SK-N-SH treated with all-trans-retinoic acid at 6 μM for 48 hours (cell line): ENCODE measurements around the gene WDR83.

Experiments
- ATAC-seq: fragments of 200-7000 bp; cut with Tn5 transposase; 3 replicates; pipeline ENCODE4 v1.9.1; 2020; ENCODE audit warnings: mild to moderate bottlenecking, moderate library complexity
- BACH2 ChIP-seq: fragments of 250-450 bp; sonication (Bioruptor Pico); IDR thresholded peaks from 2 replicates; pipeline ENCODE4 v1.9.0; 2021; ENCODE audit warnings: mild to moderate bottlenecking, borderline replicate concordance
- CSDC2 ChIP-seq: fragments of 250-450 bp; sonication (Bioruptor Pico); IDR thresholded peaks from 2 replicates; pipeline ENCODE4 v1.5.0; 2020; ENCODE audit warnings: mild to moderate bottlenecking, moderate library complexity
- ESRRG ChIP-seq: fragments of 250-450 bp; sonication (Bioruptor Pico); IDR thresholded peaks from 2 replicates; pipeline ENCODE4 v1.6.1; 2021; ENCODE audit warnings: mild to moderate bottlenecking
- GLIS3 ChIP-seq: fragments of 250-450 bp; sonication (Bioruptor Pico); IDR thresholded peaks from 2 replicates; pipeline ENCODE4 v1.5.0; 2020; ENCODE audit warnings: mild to moderate bottlenecking, moderate library complexity
- ISL1 ChIP-seq: fragments of 250-450 bp; sonication (Bioruptor Pico); IDR thresholded peaks from 2 replicates; pipeline ENCODE4 v2.1.2; 2022; ENCODE audit warnings: mild to moderate bottlenecking, moderate library complexity
- OSR1 ChIP-seq: fragments of 250-450 bp; sonication (Bioruptor Pico); IDR thresholded peaks from 2 replicates; pipeline ENCODE4 v1.8.0; 2022; ENCODE audit warnings: moderate library complexity, mild to moderate bottlenecking, inconsistent platforms
- PATZ1 ChIP-seq: fragments of 250-450 bp; sonication (Bioruptor Pico); IDR thresholded peaks from 2 replicates; pipeline ENCODE4 v1.8.0; 2020; ENCODE audit warnings: mild to moderate bottlenecking, moderate library complexity, borderline replicate concordance
- POU6F1 ChIP-seq: fragments of 250-450 bp; sonication (Bioruptor Pico); IDR thresholded peaks from 2 replicates; pipeline ENCODE4 v1.8.0; 2021; ENCODE audit warnings: low read depth, mild to moderate bottlenecking, moderate library complexity, borderline replicate concordance
- SNAI2 ChIP-seq: fragments of 250-450 bp; sonication (Bioruptor Pico); IDR thresholded peaks from 2 replicates; pipeline ENCODE4 v1.5.0; 2020; ENCODE audit warnings: mild to moderate bottlenecking, moderate library complexity
- TCF4 ChIP-seq: fragments of 250-450 bp; sonication (Bioruptor Pico); IDR thresholded peaks from 2 replicates; pipeline ENCODE4 v1.8.0; 2021; ENCODE audit warnings: mild to moderate bottlenecking, moderate library complexity, borderline replicate concordance
- TOX ChIP-seq: fragments of 250-450 bp; sonication (Bioruptor Pico); IDR thresholded peaks from 2 replicates; pipeline ENCODE4 v1.8.0; 2021; ENCODE audit warnings: mild to moderate bottlenecking, moderate library complexity, borderline replicate concordance
- TSHZ2 ChIP-seq: fragments of 250-450 bp; sonication (Bioruptor Pico); IDR thresholded peaks from 2 replicates; pipeline ENCODE4 v1.5.0; 2020; ENCODE audit warnings: mild to moderate bottlenecking, moderate library complexity
- ZC3H10 ChIP-seq: fragments of 250-450 bp; sonication (Bioruptor Pico); IDR thresholded peaks from 2 replicates; pipeline ENCODE4 v1.5.1; 2021; ENCODE audit warnings: mild to moderate bottlenecking, moderate library complexity
- ZFP3 ChIP-seq: fragments of 250-450 bp; sonication (Bioruptor Pico); IDR thresholded peaks from 2 replicates; pipeline ENCODE4 v1.5.0; 2020; ENCODE audit warnings: mild to moderate bottlenecking, moderate library complexity
- ZFP30 ChIP-seq: fragments of 450-650 bp; formaldehyde crosslinking; IDR thresholded peaks from 2 replicates; pipeline ENCODE4 v1.5.0; 2022; ENCODE audit warnings: mild to moderate bottlenecking, moderate library complexity
- ZNF565 ChIP-seq: fragments of 450-650 bp; formaldehyde crosslinking; conservative IDR thresholded peaks from 2 replicates; pipeline ENCODE4 v1.5.0; 2020; ENCODE audit warnings: low read depth, mild to moderate bottlenecking, moderate library complexity
- ZNF70 ChIP-seq: fragments of 450-650 bp; formaldehyde crosslinking; IDR thresholded peaks from 2 replicates; pipeline ENCODE4 v1.5.0; 2020; ENCODE audit warnings: mild to moderate bottlenecking, moderate library complexity
- ZNF8 ChIP-seq: fragments of 450-650 bp; formaldehyde crosslinking; IDR thresholded peaks from 2 replicates; pipeline ENCODE4 v1.5.0; 2020; ENCODE audit warnings: mild to moderate bottlenecking, moderate library complexity
- TF ChIP-seq, protein P1 (sequence below): fragments of 250-450 bp; sonication (Bioruptor Pico); IDR thresholded peaks from 2 replicates; pipeline ENCODE4 v1.5.1; 2020; ENCODE audit warnings: low read depth, mild to moderate bottlenecking, moderate library complexity
- TF ChIP-seq, protein P2 (sequence below): fragments of 250-450 bp; sonication (Bioruptor Pico); IDR thresholded peaks from 2 replicates; pipeline ENCODE4 v1.5.1; 2021; ENCODE audit warnings: mild to moderate bottlenecking, moderate library complexity

Gene WDR83

GRCh38 chr19:12689581-12690216, 23.1 kb downstream of the WDR83 start:
- ATAC-seq = no peak
- no peak for TF ChIP-seq POU6F1 (CRISPR knock-in tag)
- TF ChIP-seq GLIS3 (CRISPR knock-in tag) = no peak

- TF ChIP-seq ZC3H10 (CRISPR knock-in tag) (no peak), TSHZ2 (CRISPR knock-in tag) (no peak), ISL1 (CRISPR knock-in tag) (no peak), ESRRG (CRISPR knock-in tag) (no peak), PATZ1 (CRISPR knock-in tag) (no peak), BACH2 (CRISPR knock-in tag) (no peak), TCF4 (no peak), SNAI2 (CRISPR knock-in tag) (no peak), ZFP30 (CRISPR knock-in tag) (no peak), ZNF8 (CRISPR knock-in tag) (no peak), OSR1 (CRISPR knock-in tag) (no peak), TOX (CRISPR knock-in tag) (no peak), ZNF565 (CRISPR knock-in tag) (no peak), ZFP3 (CRISPR knock-in tag) (no peak), ZNF70 (CRISPR knock-in tag) (no peak)
- TF ChIP-seq, protein P1, sequence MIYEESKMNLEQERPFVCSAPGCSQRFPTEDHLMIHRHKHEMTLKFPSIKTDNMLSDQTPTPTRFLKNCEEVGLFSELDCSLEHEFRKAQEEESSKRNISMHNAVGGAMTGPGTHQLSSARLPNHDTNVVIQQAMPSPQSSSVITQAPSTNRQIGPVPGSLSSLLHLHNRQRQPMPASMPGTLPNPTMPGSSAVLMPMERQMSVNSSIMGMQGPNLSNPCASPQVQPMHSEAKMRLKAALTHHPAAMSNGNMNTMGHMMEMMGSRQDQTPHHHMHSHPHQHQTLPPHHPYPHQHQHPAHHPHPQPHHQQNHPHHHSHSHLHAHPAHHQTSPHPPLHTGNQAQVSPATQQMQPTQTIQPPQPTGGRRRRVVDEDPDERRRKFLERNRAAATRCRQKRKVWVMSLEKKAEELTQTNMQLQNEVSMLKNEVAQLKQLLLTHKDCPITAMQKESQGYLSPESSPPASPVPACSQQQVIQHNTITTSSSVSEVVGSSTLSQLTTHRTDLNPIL (CRISPR knock-in tag) = no peak
- TF ChIP-seq, protein P2, sequence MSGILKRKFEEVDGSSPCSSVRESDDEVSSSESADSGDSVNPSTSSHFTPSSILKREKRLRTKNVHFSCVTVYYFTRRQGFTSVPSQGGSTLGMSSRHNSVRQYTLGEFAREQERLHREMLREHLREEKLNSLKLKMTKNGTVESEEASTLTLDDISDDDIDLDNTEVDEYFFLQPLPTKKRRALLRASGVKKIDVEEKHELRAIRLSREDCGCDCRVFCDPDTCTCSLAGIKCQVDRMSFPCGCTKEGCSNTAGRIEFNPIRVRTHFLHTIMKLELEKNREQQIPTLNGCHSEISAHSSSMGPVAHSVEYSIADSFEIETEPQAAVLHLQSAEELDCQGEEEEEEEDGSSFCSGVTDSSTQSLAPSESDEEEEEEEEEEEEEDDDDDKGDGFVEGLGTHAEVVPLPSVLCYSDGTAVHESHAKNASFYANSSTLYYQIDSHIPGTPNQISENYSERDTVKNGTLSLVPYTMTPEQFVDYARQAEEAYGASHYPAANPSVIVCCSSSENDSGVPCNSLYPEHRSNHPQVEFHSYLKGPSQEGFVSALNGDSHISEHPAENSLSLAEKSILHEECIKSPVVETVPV (CRISPR knock-in tag) = no peak
- no peak for ATAC-seq
These were observed 26.4 kb downstream of the WDR83 start for GRCh38 chr19:12692960-12693359.

DNA sequence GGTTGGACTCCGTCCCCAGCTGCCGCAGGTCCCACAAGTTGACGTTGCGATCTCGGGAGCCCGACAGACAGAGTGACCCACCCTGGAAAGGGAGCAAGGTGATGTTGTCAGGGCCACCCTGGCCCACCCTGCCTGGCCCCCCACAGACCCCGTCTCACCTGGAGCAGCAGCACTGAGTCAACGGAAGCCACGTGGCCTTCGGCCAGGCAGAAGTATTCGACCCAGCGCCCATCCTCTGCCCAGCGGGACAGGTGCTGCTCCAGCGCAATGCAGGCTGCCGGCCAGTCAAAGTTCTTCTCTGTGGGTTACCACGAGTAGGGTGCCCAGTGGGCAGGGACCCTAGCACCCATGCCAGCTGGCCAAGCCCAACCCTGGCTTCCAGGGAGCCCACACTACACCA, 28.0 kb downstream of the WDR83 start:
- no peak for TF ChIP-seq CSDC2 (CRISPR knock-in tag)
- no peak for TF ChIP-seq ZNF565 (CRISPR knock-in tag)
- no peak for TF ChIP-seq ZNF8 (CRISPR knock-in tag)
- TF ChIP-seq GLIS3 (CRISPR knock-in tag) = no peak
- no peak for TF ChIP-seq ZNF70 (CRISPR knock-in tag)
- no peak for TF ChIP-seq TSHZ2 (CRISPR knock-in tag)
- TF ChIP-seq TOX (CRISPR knock-in tag) = no peak
- TF ChIP-seq SNAI2 (CRISPR knock-in tag) = no peak
- TF ChIP-seq BACH2 (CRISPR knock-in tag) = no peak
- TF ChIP-seq PATZ1 (CRISPR knock-in tag) = no peak
- TF ChIP-seq ZFP30 (CRISPR knock-in tag) = no peak
- TF ChIP-seq ESRRG (CRISPR knock-in tag) = no peak
- no peak for ATAC-seq
